GM23338 (cell line): Measurements from ENCODE around the gene ITGA3. TPM values are rescaled to one million over a fixed set of nuclear protein-coding genes. Genes with fewer than 3 reads are reported as not detected.

ENCODE experiments used
- ATAC-seq: fragments of 200-7000 bp; cut with Tn5 transposase; 3 replicates; pipeline ENCODE4 v1.9.1; 2020
- DNase-seq: peaks from one replicate; pipeline ENCODE4 v3.0.0-alpha.2; 2015; ENCODE audit warnings: low spot score
- H2AFZ ChIP-seq: fragments of 200-600 bp; sonication (generic); 2 replicates; pipeline ENCODE4 v1.8.0; 2016; ENCODE audit warnings: antibody characterized with exemption, mild to moderate bottlenecking, moderate library complexity
- H3F3A ChIP-seq: fragments of 200-600 bp; sonication (generic); replicated peaks from 2 replicates; pipeline ENCODE4 v1.8.0; 2017; ENCODE audit warnings: antibody characterized with exemption, mixed run types, low read depth
- H3K27ac ChIP-seq: fragments of 200-600 bp; sonication (generic); 2 replicates; pipeline ENCODE4 v1.6.1; 2016; ENCODE audit warnings: low read depth
- H3K27me3 ChIP-seq: fragments of 200-600 bp; sonication (generic); 2 replicates; pipeline ENCODE4 v1.8.0; 2016; ENCODE audit warnings: mild to moderate bottlenecking, mixed run types, moderate library complexity; ENCODE audit not compliant: insufficient read depth
- H3K36me3 ChIP-seq: fragments of 200-600 bp; sonication (generic); 2 replicates; pipeline ENCODE4 v1.8.0; 2016; ENCODE audit warnings: mild to moderate bottlenecking; ENCODE audit not compliant: insufficient read depth
- H3K4me1 ChIP-seq: fragments of 200-600 bp; sonication (generic); 2 replicates; pipeline ENCODE4 v1.8.0; 2016; ENCODE audit warnings: mild to moderate bottlenecking, moderate library complexity; ENCODE audit not compliant: insufficient read depth
- H3K4me2 ChIP-seq: fragments of 200-600 bp; sonication (generic); 2 replicates; pipeline ENCODE4 v1.7.1; 2017; ENCODE audit warnings: mixed run types
- H3K4me3 ChIP-seq: fragments of 200-600 bp; sonication (generic); 2 replicates; pipeline ENCODE4 v1.6.1; 2016; ENCODE audit warnings: mixed run types
- H3K79me2 ChIP-seq: fragments of 200-600 bp; sonication (generic); replicated peaks from 2 replicates; pipeline ENCODE4 v1.8.0; 2017; ENCODE audit warnings: mild to moderate bottlenecking; ENCODE audit not compliant: insufficient read depth
- H3K9me2 ChIP-seq: fragments of 200-600 bp; sonication (generic); 2 replicates; pipeline ENCODE4 v1.8.0; 2017; ENCODE audit not compliant: insufficient read depth
- H4K20me1 ChIP-seq: fragments of 200-600 bp; sonication (generic); replicated peaks from 2 replicates; pipeline ENCODE4 v1.8.0; 2017; ENCODE audit warnings: mild to moderate bottlenecking; ENCODE audit not compliant: insufficient read depth
- H3K27ac Mint-ChIP-seq: 2 replicates; pipeline ENCODE4 v1.8.0; 2020; ENCODE audit warnings: inconsistent platforms, mild to moderate bottlenecking, moderate library complexity, mixed read lengths
- H3K27me3 Mint-ChIP-seq: 3 replicates; pipeline ENCODE4 v1.8.0; 2022; ENCODE audit warnings: low read depth, mild to moderate bottlenecking, moderate library complexity, mixed read lengths, inconsistent platforms; ENCODE audit not compliant: insufficient read depth, poor library complexity
- H3K36me3 Mint-ChIP-seq: 3 replicates; pipeline ENCODE4 v1.8.0; 2021; ENCODE audit warnings: low read depth, mild to moderate bottlenecking, inconsistent platforms, moderate library complexity, mixed read lengths
- H3K4me1 Mint-ChIP-seq: 3 replicates; pipeline ENCODE4 v1.8.0; 2020; ENCODE audit warnings: mild to moderate bottlenecking, inconsistent platforms, mixed read lengths
- H3K4me3 Mint-ChIP-seq: 3 replicates; pipeline ENCODE4 v1.8.0; 2021; ENCODE audit warnings: moderate library complexity, mild to moderate bottlenecking, inconsistent platforms, mixed read lengths
- H3K9me3 Mint-ChIP-seq: 3 replicates; pipeline ENCODE4 v1.8.0; 2020; ENCODE audit warnings: moderate library complexity, mild to moderate bottlenecking, inconsistent platforms, mixed read lengths
- CREB1 ChIP-seq: fragments of 250-450 bp; sonication (Bioruptor Pico); IDR thresholded peaks from 2 replicates; pipeline ENCODE4 v1.5.0; 2020; ENCODE audit warnings: low read depth, mild to moderate bottlenecking, moderate library complexity
- EZH2phosphoT487 ChIP-seq: fragments of 200-600 bp; sonication (generic); IDR thresholded peaks from one replicate; pipeline ENCODE4 v1.8.1; 2018; ENCODE audit warnings: antibody characterized with exemption; ENCODE audit not compliant: unreplicated experiment
- JUNB ChIP-seq: IDR thresholded peaks from one replicate; pipeline ENCODE4 v1.6.1; 2016; ENCODE audit warnings: antibody characterized with exemption; ENCODE audit not compliant: unreplicated experiment
- NANOG ChIP-seq: IDR thresholded peaks from 2 replicates; pipeline ENCODE4 v1.6.1; 2016; ENCODE audit warnings: antibody characterized with exemption, borderline replicate concordance
- ZNF331 ChIP-seq: fragments of 250-450 bp; sonication (Bioruptor Pico); IDR thresholded peaks from 2 replicates; pipeline ENCODE4 v1.5.0; 2020; ENCODE audit warnings: low read depth, mild to moderate bottlenecking, moderate library complexity
- ZNF462 ChIP-seq: fragments of 250-450 bp; sonication (Bioruptor Pico); IDR thresholded peaks from 2 replicates; pipeline ENCODE4 v1.5.0; 2020; ENCODE audit warnings: mild to moderate bottlenecking, moderate library complexity
- polyA plus RNA-seq: library from polyadenylated mRNA; unstranded; fragments of >200 nt; fragmentation: Nextera tagmentation; extraction: Ambion mirVana; gene quantifications from 2 replicates; pipeline ENCODE4 v1.2.1, GENCODE V29; 2016
- total RNA-seq: library from RNA; depleted of rRNA; stranded (reverse); fragments of >200 nt; shearing (Covaris generic); gene quantifications from 2 replicates; pipeline ENCODE4 v1.2.3, GENCODE V29; 2014
- TF ChIP-seq, protein P1 (sequence below): IDR thresholded peaks from one replicate; pipeline ENCODE4 v1.6.1; 2018; ENCODE audit warnings: antibody characterized with exemption; ENCODE audit not compliant: unreplicated experiment
- TF ChIP-seq, protein P2 (sequence below): IDR thresholded peaks from 2 replicates; pipeline ENCODE4 v1.6.1; 2016; ENCODE audit warnings: antibody characterized with exemption

ITGA3 gene
- total and polyA plus RNA-seq, 2 experiments from 2014 or later: 9.6 to 28.3 TPM

DNA sequence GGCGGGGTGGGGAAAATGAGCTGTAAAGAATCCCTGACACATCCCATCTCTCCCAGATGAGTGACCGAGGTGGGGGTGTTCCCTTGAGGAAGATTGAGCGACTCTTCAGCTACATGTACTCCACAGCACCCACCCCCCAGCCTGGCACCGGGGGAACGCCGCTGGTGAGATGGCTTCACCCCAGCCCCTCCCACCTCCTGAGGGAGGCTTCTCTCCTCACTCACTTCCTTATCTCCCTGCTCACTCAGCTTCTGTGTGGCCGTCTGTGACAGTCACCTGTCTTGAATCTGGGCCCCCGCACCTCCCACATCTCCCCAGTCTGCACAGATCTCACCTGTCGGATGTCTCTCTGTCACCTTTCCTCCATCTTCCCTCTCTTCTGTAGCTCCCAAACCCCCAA, 52.6 kb downstream of the ITGA3 start:
- H3K27ac ChIP-seq: no peak overlapping the region
- peaks cover 11% of the 10 kb centered on the region for H3K27me3 Mint-ChIP-seq
- no peaks in the 10 kb centered on the region for H3K36me3 ChIP-seq
- H3F3A ChIP-seq: no peaks in the 10 kb centered on the region
- ATAC-seq (no peak), DNase-seq (no peak)
- no peaks in the 10 kb centered on the region; the same call in 1 of the 3 replicates for H3K4me1 Mint-ChIP-seq
- H3K36me3 Mint-ChIP-seq: no peaks in the 10 kb centered on the region; the same call in 1 of the 3 replicates
- H3K79me2 ChIP-seq: no peaks in the 10 kb centered on the region
- no peak overlapping the region for H3K4me2 ChIP-seq
- H2AFZ ChIP-seq: no peak overlapping the region
- no peaks in the 10 kb centered on the region for H4K20me1 ChIP-seq
- no peak overlapping the region for H3K4me3 ChIP-seq
- no peaks in the 10 kb centered on the region for H3K9me2 ChIP-seq
- H3K9me3 Mint-ChIP-seq: no peaks in the 10 kb centered on the region
- no peak for TF ChIP-seq ZNF462 (CRISPR knock-in tag)
- TF ChIP-seq, protein P1, sequence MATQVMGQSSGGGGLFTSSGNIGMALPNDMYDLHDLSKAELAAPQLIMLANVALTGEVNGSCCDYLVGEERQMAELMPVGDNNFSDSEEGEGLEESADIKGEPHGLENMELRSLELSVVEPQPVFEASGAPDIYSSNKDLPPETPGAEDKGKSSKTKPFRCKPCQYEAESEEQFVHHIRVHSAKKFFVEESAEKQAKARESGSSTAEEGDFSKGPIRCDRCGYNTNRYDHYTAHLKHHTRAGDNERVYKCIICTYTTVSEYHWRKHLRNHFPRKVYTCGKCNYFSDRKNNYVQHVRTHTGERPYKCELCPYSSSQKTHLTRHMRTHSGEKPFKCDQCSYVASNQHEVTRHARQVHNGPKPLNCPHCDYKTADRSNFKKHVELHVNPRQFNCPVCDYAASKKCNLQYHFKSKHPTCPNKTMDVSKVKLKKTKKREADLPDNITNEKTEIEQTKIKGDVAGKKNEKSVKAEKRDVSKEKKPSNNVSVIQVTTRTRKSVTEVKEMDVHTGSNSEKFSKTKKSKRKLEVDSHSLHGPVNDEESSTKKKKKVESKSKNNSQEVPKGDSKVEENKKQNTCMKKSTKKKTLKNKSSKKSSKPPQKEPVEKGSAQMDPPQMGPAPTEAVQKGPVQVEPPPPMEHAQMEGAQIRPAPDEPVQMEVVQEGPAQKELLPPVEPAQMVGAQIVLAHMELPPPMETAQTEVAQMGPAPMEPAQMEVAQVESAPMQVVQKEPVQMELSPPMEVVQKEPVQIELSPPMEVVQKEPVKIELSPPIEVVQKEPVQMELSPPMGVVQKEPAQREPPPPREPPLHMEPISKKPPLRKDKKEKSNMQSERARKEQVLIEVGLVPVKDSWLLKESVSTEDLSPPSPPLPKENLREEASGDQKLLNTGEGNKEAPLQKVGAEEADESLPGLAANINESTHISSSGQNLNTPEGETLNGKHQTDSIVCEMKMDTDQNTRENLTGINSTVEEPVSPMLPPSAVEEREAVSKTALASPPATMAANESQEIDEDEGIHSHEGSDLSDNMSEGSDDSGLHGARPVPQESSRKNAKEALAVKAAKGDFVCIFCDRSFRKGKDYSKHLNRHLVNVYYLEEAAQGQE: no peak
- TF ChIP-seq EZH2phosphoT487: no peak
- no peak for TF ChIP-seq JUNB
- TF ChIP-seq, protein P2, sequence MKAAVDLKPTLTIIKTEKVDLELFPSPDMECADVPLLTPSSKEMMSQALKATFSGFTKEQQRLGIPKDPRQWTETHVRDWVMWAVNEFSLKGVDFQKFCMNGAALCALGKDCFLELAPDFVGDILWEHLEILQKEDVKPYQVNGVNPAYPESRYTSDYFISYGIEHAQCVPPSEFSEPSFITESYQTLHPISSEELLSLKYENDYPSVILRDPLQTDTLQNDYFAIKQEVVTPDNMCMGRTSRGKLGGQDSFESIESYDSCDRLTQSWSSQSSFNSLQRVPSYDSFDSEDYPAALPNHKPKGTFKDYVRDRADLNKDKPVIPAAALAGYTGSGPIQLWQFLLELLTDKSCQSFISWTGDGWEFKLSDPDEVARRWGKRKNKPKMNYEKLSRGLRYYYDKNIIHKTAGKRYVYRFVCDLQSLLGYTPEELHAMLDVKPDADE: no peak
- no peak for TF ChIP-seq NANOG
- TF ChIP-seq ZNF331 (CRISPR knock-in tag): no peak
- TF ChIP-seq CREB1: no peak
- no peaks in the 10 kb centered on the region; the same call in 1 of the 2 replicates for H3K27me3 ChIP-seq
- peaks cover 5% of the 10 kb centered on the region; the same call in 1 of the 2 replicates for H3K4me1 ChIP-seq
- no peak overlapping the region; the same call in 2 of the 3 replicates for H3K4me3 Mint-ChIP-seq
- no peak overlapping the region for H3K27ac Mint-ChIP-seq
